ENCODE data around the gene POC1B.
A peak's percentile ranks its signal among the peaks of the same experiment; 100 is the strongest.

Gene POC1B

GRCh38 chr12:89544022-89544421 is 18.2 kb upstream of the POC1B start:
- no peak overlapping the region for H3K27ac ChIP-seq
- TF ChIP-seq CTCF (conservative IDR thresholded peaks at IDR 0.05; ENCODE audit: low read depth, low read length), result no peak
- H3K4me3 ChIP-seq (IDR thresholded peaks at IDR 0.05; ENCODE audit: insufficient read depth, low read depth, low read length), result no peak overlapping the region
- H3K9ac ChIP-seq, result no peak overlapping the region
- H2AFZ ChIP-seq (ENCODE audit: low read depth), result no peak overlapping the region
- no peaks in the 10 kb centered on the region for H3K79me2 ChIP-seq (ENCODE audit: insufficient read depth, low read depth)
- no peak overlapping the region for H3K4me2 ChIP-seq
- H3K4me1 ChIP-seq (ENCODE audit: low read depth, poor library complexity, severe bottlenecking), result peaks cover 6% of the 10 kb centered on the region
- no peaks in the 10 kb centered on the region for H3K36me3 ChIP-seq (ENCODE audit: insufficient read depth)
- H3K27me3 ChIP-seq (ENCODE audit: insufficient read depth, low read depth), result no peaks in the 10 kb centered on the region
- no peaks in the 10 kb centered on the region for H4K20me1 ChIP-seq (ENCODE audit: insufficient read depth)

GRCh38 chr12:89542912-89543592 is 17.2 kb upstream of the POC1B start:
- H3K4me2 ChIP-seq, result no peak overlapping the region
- no peaks in the 10 kb centered on the region for H3K27me3 ChIP-seq (ENCODE audit: insufficient read depth, low read depth)
- no peaks in the 10 kb centered on the region for H4K20me1 ChIP-seq (ENCODE audit: insufficient read depth)
- H3K4me1 ChIP-seq (ENCODE audit: low read depth, poor library complexity, severe bottlenecking), result peaks cover 6% of the 10 kb centered on the region
- peak; percentile 84 for TF ChIP-seq CTCF (conservative IDR thresholded peaks at IDR 0.05; ENCODE audit: low read depth, low read length)
- H3K79me2 ChIP-seq (ENCODE audit: insufficient read depth, low read depth), result no peaks in the 10 kb centered on the region
- H3K27ac ChIP-seq, result no peak overlapping the region
- no peak overlapping the region for H2AFZ ChIP-seq (ENCODE audit: low read depth)
- H3K9ac ChIP-seq, result no peak overlapping the region
- H3K36me3 ChIP-seq (ENCODE audit: insufficient read depth), result no peaks in the 10 kb centered on the region
- no peak overlapping the region for H3K4me3 ChIP-seq (IDR thresholded peaks at IDR 0.05; ENCODE audit: insufficient read depth, low read depth, low read length)

GRCh38 chr12:89542236-89542635 is 16.4 kb upstream of the POC1B start:
- no peak overlapping the region for H2AFZ ChIP-seq (ENCODE audit: low read depth)
- H3K4me1 ChIP-seq (ENCODE audit: low read depth, poor library complexity, severe bottlenecking), result peaks cover 6% of the 10 kb centered on the region
- no peaks in the 10 kb centered on the region for H3K79me2 ChIP-seq (ENCODE audit: insufficient read depth, low read depth)
- H3K4me3 ChIP-seq (IDR thresholded peaks at IDR 0.05; ENCODE audit: insufficient read depth, low read depth, low read length), result no peak overlapping the region
- H3K27me3 ChIP-seq (ENCODE audit: insufficient read depth, low read depth), result no peaks in the 10 kb centered on the region
- no peak overlapping the region for H3K4me2 ChIP-seq
- H4K20me1 ChIP-seq (ENCODE audit: insufficient read depth), result no peaks in the 10 kb centered on the region
- no peak overlapping the region for H3K27ac ChIP-seq
- TF ChIP-seq CTCF (conservative IDR thresholded peaks at IDR 0.05; ENCODE audit: low read depth, low read length), result no peak
- no peak overlapping the region for H3K9ac ChIP-seq
- no peaks in the 10 kb centered on the region for H3K36me3 ChIP-seq (ENCODE audit: insufficient read depth)

GRCh38 chr12:89540586-89540985 is 14.7 kb upstream of the POC1B start:
- no peaks in the 10 kb centered on the region for H3K27me3 ChIP-seq (ENCODE audit: insufficient read depth, low read depth)
- no peak overlapping the region for H3K4me3 ChIP-seq (IDR thresholded peaks at IDR 0.05; ENCODE audit: insufficient read depth, low read depth, low read length)
- H3K36me3 ChIP-seq (ENCODE audit: insufficient read depth), result no peaks in the 10 kb centered on the region
- H2AFZ ChIP-seq (ENCODE audit: low read depth), result no peak overlapping the region
- H4K20me1 ChIP-seq (ENCODE audit: insufficient read depth), result no peaks in the 10 kb centered on the region
- H3K79me2 ChIP-seq (ENCODE audit: insufficient read depth, low read depth), result no peaks in the 10 kb centered on the region
- no peak overlapping the region for H3K27ac ChIP-seq
- H3K9ac ChIP-seq, result no peak overlapping the region
- H3K4me2 ChIP-seq, result no peak overlapping the region
- TF ChIP-seq CTCF (conservative IDR thresholded peaks at IDR 0.05; ENCODE audit: low read depth, low read length), result no peak
- H3K4me1 ChIP-seq (ENCODE audit: low read depth, poor library complexity, severe bottlenecking), result peaks cover 6% of the 10 kb centered on the region
